A549 (cell line): ENCODE results near the gene GBP1.
"Not testable (repeated sequence)": the region's sequence is repeated elsewhere in the genome, so short reads cannot be mapped to it uniquely, and the experiment has no call there.

ENCODE experiments used
- CBX8 ChIP-seq: fragments of 200-600 bp; sonication (generic); IDR thresholded peaks from 2 replicates; pipeline ENCODE4 v1.6.1; 2016
- EP300 ChIP-seq, 2 experiments: fragments of >200 bp; sonication (Bioruptor Twin); formaldehyde crosslinking; IDR thresholded peaks; 2 replicates in 1 of 2; 3 replicates in 1 of 2; pipeline ENCODE4 v1.6.1; 2016 to 2017
- HDAC2 ChIP-seq: fragments of 200-600 bp; sonication (generic); IDR thresholded peaks from 2 replicates; pipeline ENCODE4 v1.6.1; 2016
- MAFK ChIP-seq: fragments of 450-650 bp; IDR thresholded peaks from 2 replicates; pipeline ENCODE4 v1.6.1; 2014; ENCODE audit not compliant: partially characterized antibody
- MYC ChIP-seq: IDR thresholded peaks from 2 replicates; pipeline ENCODE4 v1.6.1; 2012; ENCODE audit warnings: mild to moderate bottlenecking, inconsistent platforms, low read length, improper control_type of control experiment, borderline replicate concordance
- NR3C1 ChIP-seq: fragments of >200 bp; sonication (Bioruptor Twin); formaldehyde crosslinking; IDR thresholded peaks from 3 replicates; pipeline ENCODE4 v1.6.1; 2017
- PHF8 ChIP-seq: fragments of 200-600 bp; sonication (generic); IDR thresholded peaks from 2 replicates; pipeline ENCODE4 v1.6.1; 2016; ENCODE audit warnings: low read depth, mild to moderate bottlenecking, antibody characterized with exemption, moderate library complexity, borderline replicate concordance
- POLR2A ChIP-seq: IDR thresholded peaks from 2 replicates; pipeline ENCODE4 v1.6.1; 2012; ENCODE audit warnings: mild to moderate bottlenecking, low read length
- POLR2AphosphoS2 ChIP-seq: conservative IDR thresholded peaks from 2 replicates; pipeline ENCODE4 v1.6.1; 2012; ENCODE audit warnings: low read length, improper control_type of control experiment, inconsistent platforms
- SREBF2 ChIP-seq: fragments of 450-650 bp; IDR thresholded peaks from 2 replicates; pipeline ENCODE4 v1.6.1; 2014; ENCODE audit warnings: mild to moderate bottlenecking, moderate library complexity
- ZC3H11A ChIP-seq: fragments of 450-650 bp; IDR thresholded peaks from 2 replicates; pipeline ENCODE4 v1.6.1; 2014; ENCODE audit warnings: antibody characterized with exemption, mild to moderate bottlenecking
- ZFP36 ChIP-seq: fragments of 450-650 bp; IDR thresholded peaks from 2 replicates; pipeline ENCODE4 v1.6.1; 2014; ENCODE audit warnings: borderline replicate concordance; ENCODE audit not compliant: partially characterized antibody
- TF ChIP-seq, protein P1 (sequence below): fragments of >200 bp; sonication (Bioruptor Twin); formaldehyde crosslinking; IDR thresholded peaks from 3 replicates; pipeline ENCODE4 v1.5.1; 2016
- TF ChIP-seq, protein P2 (sequence below): IDR thresholded peaks from 2 replicates; pipeline ENCODE4 v1.6.1; 2012

DNA sequence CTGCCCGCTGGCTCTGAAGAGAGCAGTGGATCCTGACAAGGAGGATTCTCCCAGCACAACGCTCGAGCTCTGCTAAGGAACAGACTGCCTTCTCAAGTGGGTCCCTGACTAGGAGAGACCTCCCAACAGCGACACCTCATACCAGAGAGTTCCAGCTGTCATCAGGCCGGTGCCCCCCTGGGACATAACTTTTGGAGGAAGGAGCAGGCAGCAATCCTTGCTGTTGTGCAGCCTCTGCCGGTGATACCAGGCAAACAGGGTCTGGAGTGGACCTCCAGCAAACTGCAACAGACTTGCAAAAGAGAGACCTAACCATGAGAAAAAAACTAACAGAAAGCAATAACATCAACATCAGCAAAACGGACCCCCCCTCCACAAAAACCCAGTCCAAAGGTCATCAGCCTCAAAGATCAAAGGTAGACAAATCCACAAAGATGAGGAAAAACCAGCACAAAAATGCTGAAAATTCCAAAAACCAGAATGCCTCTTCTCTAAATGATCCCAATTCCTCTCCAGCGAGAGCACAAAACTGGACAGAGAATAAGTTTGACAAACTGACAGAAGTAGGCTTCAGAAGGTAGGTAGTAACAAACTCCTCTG, 7.6 kb upstream of the GBP1 start:
- TF ChIP-seq, protein P1, sequence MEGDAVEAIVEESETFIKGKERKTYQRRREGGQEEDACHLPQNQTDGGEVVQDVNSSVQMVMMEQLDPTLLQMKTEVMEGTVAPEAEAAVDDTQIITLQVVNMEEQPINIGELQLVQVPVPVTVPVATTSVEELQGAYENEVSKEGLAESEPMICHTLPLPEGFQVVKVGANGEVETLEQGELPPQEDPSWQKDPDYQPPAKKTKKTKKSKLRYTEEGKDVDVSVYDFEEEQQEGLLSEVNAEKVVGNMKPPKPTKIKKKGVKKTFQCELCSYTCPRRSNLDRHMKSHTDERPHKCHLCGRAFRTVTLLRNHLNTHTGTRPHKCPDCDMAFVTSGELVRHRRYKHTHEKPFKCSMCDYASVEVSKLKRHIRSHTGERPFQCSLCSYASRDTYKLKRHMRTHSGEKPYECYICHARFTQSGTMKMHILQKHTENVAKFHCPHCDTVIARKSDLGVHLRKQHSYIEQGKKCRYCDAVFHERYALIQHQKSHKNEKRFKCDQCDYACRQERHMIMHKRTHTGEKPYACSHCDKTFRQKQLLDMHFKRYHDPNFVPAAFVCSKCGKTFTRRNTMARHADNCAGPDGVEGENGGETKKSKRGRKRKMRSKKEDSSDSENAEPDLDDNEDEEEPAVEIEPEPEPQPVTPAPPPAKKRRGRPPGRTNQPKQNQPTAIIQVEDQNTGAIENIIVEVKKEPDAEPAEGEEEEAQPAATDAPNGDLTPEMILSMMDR: not testable (repeated sequence)
- TF ChIP-seq ZFP36; CBX8; ZC3H11A; NR3C1; POLR2AphosphoS2; EP300 (IDR thresholded peaks at IDR 0.05); MYC; MAFK; HDAC2; SREBF2; POLR2A; PHF8: not testable (repeated sequence)
- TF ChIP-seq, protein P2, sequence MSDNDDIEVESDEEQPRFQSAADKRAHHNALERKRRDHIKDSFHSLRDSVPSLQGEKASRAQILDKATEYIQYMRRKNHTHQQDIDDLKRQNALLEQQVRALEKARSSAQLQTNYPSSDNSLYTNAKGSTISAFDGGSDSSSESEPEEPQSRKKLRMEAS: not testable (repeated sequence)
